HepG2 (cell line): ENCODE data around the gene KCNK17. TPM values are rescaled to one million over a fixed set of nuclear protein-coding genes. Genes with fewer than 3 reads are reported as not detected.

Source experiments
- CBX2 ChIP-seq, 2 experiments: fragments of 200-600 bp in 1 of 2; sonication (generic); formaldehyde crosslinking in 1 of 2; IDR thresholded peaks; 2 replicates each; pipeline versions ENCODE4 v1.7.0 to v1.8.1; 2018 to 2022; ENCODE audit warnings: low read depth in 2 of 2, low read length in 1 of 2, mild to moderate bottlenecking in 1 of 2, missing genetic modification reagents in 1 of 2
- FOXK2 ChIP-seq: fragments of 450-650 bp; IDR thresholded peaks from 2 replicates; pipeline ENCODE4 v1.6.1; 2016
- GATAD2A ChIP-seq: IDR thresholded peaks from 2 replicates; pipeline ENCODE4 v1.6.1; 2016
- HNRNPUL1 ChIP-seq: fragments of 200-400 bp; formaldehyde crosslinking; IDR thresholded peaks from 2 replicates; pipeline ENCODE4 v1.6.1; 2017; ENCODE audit warnings: low read depth, mild to moderate bottlenecking, low read length, moderate library complexity
- JUN ChIP-seq: sonication (generic); formaldehyde crosslinking; IDR thresholded peaks from 2 replicates; pipeline ENCODE4 v1.4.0; 2020; ENCODE audit warnings: mild to moderate bottlenecking, missing genetic modification reagents
- MYC ChIP-seq: sonication (generic); formaldehyde crosslinking; IDR thresholded peaks from 2 replicates; pipeline ENCODE4 v1.9.0; 2021; ENCODE audit warnings: missing genetic modification reagents, borderline replicate concordance
- NCOA2 ChIP-seq: sonication (generic); formaldehyde crosslinking; IDR thresholded peaks from 2 replicates; pipeline ENCODE4 v1.8.0; 2022; ENCODE audit warnings: inconsistent platforms
- PAF1 ChIP-seq: IDR thresholded peaks from 2 replicates; pipeline ENCODE4 v1.6.1; 2016; ENCODE audit warnings: missing genetic modification reagents, missing compliant biosample characterization
- SIN3B ChIP-seq: fragments of 150-350 bp; IDR thresholded peaks from 2 replicates; pipeline ENCODE4 v1.6.1; 2014; ENCODE audit warnings: low read length
- ZFP36L2 ChIP-seq: sonication (generic); formaldehyde crosslinking; IDR thresholded peaks from 2 replicates; pipeline ENCODE4 v1.4.0; 2020; ENCODE audit warnings: missing genetic modification reagents
- ZNF496 ChIP-seq: sonication (generic); formaldehyde crosslinking; IDR thresholded peaks from 2 replicates; pipeline ENCODE4 v1.8.1; 2023; ENCODE audit warnings: mild to moderate bottlenecking, moderate library complexity, missing genetic modification reagents; ENCODE audit not compliant: insufficient replicate concordance
- ZNF564 ChIP-seq: sonication (generic); formaldehyde crosslinking; IDR thresholded peaks from 2 replicates; pipeline ENCODE4 v1.8.1; 2023; ENCODE audit warnings: mild to moderate bottlenecking, missing genetic modification reagents
- ZNF616 ChIP-seq: sonication (generic); formaldehyde crosslinking; IDR thresholded peaks from 2 replicates; pipeline ENCODE4 v1.5.0; 2020; ENCODE audit warnings: low read depth, mild to moderate bottlenecking, missing genetic modification reagents
- ZNF670 ChIP-seq: sonication (generic); formaldehyde crosslinking; IDR thresholded peaks from 2 replicates; pipeline ENCODE4 v1.8.0; 2022; ENCODE audit warnings: mild to moderate bottlenecking, missing genetic modification reagents, borderline replicate concordance
- ZNF766 ChIP-seq: sonication (generic); formaldehyde crosslinking; IDR thresholded peaks from 2 replicates; pipeline ENCODE4 v1.5.0; 2020; ENCODE audit warnings: missing genetic modification reagents, borderline replicate concordance
- polyA plus RNA-seq, 8 experiments: library from polyadenylated mRNA; depleted of rRNA in 3 of 8; stranded (reverse) in 7 of 8; unstranded in 1 of 8; fragments of >200 nt; fragmentation: Illumina TruSeq in 4 of 8; extraction: Trizol in 4 of 8; gene quantifications; 2 replicates each; pipeline versions ENCODE4 v1.2.1 to v1.2.3, GENCODE V29; 2011 to 2016; ENCODE audit warnings: low read depth in 4 of 8, missing spikeins in 1 of 8, mixed read lengths in 1 of 8; ENCODE audit not compliant: insufficient read depth in 1 of 8
- total RNA-seq, 5 experiments: library from RNA; depleted of rRNA; stranded (reverse); fragments of >200 nt; fragmentation: Illumina TruSeq; extraction: Trizol; gene quantifications; 2 replicates each; pipeline ENCODE4 v1.2.3, GENCODE V29; 2016; ENCODE audit warnings: low read depth in 1 of 5
- TF ChIP-seq, protein P1 (sequence below): sonication (generic); formaldehyde crosslinking; IDR thresholded peaks from 2 replicates; pipeline ENCODE4 v1.4.0; 2020; ENCODE audit warnings: missing genetic modification reagents
- TF ChIP-seq, protein P2 (sequence below): sonication (generic); formaldehyde crosslinking; IDR thresholded peaks from 2 replicates; pipeline ENCODE4 v1.4.0; 2020; ENCODE audit warnings: missing genetic modification reagents
- TF ChIP-seq, protein P3 (sequence below): sonication (generic); formaldehyde crosslinking; IDR thresholded peaks from 2 replicates; pipeline ENCODE4 v1.8.1; 2022; ENCODE audit warnings: mild to moderate bottlenecking, missing genetic modification reagents
- TF ChIP-seq, protein P4 (sequence below): sonication (generic); formaldehyde crosslinking; IDR thresholded peaks from 2 replicates; pipeline ENCODE4 v1.4.0; 2020; ENCODE audit warnings: missing genetic modification reagents

KCNK17 gene
- total and polyA plus RNA-seq, 2 of the 13 experiments (the other 11 are each of a cell fraction or from before 2014, with no cell fraction given), result not detected

DNA sequence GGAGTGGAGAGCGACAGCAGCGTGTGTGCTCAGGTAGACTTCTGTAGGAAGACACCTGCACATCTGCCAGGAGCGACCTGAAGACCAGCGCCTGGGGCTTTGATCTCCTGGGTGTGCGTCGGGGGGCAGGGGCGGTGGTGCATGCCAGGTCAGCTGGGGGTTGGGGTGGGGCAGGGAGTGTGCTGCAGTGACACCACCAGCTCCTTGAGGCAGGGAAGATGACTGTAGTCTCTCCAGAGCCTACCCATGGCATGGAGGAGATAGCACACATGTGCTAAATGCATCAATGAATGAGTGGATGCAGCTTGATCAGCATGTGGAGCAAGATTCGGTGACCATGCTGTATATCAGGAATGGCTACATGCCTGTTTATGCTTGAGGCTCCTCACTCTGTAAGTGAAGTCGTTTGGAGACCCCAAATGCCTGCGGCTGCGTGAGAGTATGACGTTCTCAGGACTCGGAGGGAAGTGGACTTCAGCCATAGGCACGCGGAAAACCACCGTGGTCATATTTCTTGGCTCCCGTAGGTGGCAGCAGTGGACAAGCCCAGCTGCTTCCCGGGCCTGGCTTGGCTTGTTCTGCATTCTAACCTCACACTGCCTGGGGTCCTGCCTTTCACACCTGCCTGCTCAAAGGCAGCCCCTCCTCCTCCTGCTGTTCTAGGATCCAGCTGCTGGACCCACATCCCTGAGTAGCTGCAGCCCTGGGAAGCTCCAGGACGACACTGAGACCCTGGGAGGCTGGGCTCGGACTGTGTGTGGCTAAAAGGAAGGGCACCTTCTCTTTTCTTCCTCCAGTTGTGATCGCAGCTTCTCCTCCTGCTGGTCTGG, 47.7 kb upstream of the KCNK17 start (continued):
- TF ChIP-seq, protein P1, sequence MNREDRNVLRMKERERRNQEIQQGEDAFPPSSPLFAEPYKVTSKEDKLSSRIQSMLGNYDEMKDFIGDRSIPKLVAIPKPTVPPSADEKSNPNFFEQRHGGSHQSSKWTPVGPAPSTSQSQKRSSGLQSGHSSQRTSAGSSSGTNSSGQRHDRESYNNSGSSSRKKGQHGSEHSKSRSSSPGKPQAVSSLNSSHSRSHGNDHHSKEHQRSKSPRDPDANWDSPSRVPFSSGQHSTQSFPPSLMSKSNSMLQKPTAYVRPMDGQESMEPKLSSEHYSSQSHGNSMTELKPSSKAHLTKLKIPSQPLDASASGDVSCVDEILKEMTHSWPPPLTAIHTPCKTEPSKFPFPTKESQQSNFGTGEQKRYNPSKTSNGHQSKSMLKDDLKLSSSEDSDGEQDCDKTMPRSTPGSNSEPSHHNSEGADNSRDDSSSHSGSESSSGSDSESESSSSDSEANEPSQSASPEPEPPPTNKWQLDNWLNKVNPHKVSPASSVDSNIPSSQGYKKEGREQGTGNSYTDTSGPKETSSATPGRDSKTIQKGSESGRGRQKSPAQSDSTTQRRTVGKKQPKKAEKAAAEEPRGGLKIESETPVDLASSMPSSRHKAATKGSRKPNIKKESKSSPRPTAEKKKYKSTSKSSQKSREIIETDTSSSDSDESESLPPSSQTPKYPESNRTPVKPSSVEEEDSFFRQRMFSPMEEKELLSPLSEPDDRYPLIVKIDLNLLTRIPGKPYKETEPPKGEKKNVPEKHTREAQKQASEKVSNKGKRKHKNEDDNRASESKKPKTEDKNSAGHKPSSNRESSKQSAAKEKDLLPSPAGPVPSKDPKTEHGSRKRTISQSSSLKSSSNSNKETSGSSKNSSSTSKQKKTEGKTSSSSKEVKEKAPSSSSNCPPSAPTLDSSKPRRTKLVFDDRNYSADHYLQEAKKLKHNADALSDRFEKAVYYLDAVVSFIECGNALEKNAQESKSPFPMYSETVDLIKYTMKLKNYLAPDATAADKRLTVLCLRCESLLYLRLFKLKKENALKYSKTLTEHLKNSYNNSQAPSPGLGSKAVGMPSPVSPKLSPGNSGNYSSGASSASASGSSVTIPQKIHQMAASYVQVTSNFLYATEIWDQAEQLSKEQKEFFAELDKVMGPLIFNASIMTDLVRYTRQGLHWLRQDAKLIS, result no peak
- TF ChIP-seq JUN (CRISPR knock-in tag) (no peak), ZNF670 (CRISPR knock-in tag) (no peak), SIN3B (no peak), ZNF766 (0 out of 2 replicates have a peak, but pooled peaks have one; percentile 12), FOXK2 (no peak), ZNF496 (CRISPR knock-in tag) (no peak), ZFP36L2 (CRISPR knock-in tag) (no peak), ZNF616 (CRISPR knock-in tag) (no peak), HNRNPUL1 (no peak), PAF1 (no peak), ZNF564 (CRISPR knock-in tag) (no peak), NCOA2 (CRISPR knock-in tag) (no peak), CBX2 (IDR thresholded peaks at IDR 0.05; ENCODE audit: low read depth, low read length) (no peak), CBX2 (CRISPR knock-in tag; IDR thresholded peaks at IDR 0.05; ENCODE audit: low read depth) (no peak), MYC (CRISPR knock-in tag) (0 out of 2 replicates have a peak, but pooled peaks have one; percentile 15), GATAD2A (CRISPR knock-in tag) (no peak)
- TF ChIP-seq, protein P2, sequence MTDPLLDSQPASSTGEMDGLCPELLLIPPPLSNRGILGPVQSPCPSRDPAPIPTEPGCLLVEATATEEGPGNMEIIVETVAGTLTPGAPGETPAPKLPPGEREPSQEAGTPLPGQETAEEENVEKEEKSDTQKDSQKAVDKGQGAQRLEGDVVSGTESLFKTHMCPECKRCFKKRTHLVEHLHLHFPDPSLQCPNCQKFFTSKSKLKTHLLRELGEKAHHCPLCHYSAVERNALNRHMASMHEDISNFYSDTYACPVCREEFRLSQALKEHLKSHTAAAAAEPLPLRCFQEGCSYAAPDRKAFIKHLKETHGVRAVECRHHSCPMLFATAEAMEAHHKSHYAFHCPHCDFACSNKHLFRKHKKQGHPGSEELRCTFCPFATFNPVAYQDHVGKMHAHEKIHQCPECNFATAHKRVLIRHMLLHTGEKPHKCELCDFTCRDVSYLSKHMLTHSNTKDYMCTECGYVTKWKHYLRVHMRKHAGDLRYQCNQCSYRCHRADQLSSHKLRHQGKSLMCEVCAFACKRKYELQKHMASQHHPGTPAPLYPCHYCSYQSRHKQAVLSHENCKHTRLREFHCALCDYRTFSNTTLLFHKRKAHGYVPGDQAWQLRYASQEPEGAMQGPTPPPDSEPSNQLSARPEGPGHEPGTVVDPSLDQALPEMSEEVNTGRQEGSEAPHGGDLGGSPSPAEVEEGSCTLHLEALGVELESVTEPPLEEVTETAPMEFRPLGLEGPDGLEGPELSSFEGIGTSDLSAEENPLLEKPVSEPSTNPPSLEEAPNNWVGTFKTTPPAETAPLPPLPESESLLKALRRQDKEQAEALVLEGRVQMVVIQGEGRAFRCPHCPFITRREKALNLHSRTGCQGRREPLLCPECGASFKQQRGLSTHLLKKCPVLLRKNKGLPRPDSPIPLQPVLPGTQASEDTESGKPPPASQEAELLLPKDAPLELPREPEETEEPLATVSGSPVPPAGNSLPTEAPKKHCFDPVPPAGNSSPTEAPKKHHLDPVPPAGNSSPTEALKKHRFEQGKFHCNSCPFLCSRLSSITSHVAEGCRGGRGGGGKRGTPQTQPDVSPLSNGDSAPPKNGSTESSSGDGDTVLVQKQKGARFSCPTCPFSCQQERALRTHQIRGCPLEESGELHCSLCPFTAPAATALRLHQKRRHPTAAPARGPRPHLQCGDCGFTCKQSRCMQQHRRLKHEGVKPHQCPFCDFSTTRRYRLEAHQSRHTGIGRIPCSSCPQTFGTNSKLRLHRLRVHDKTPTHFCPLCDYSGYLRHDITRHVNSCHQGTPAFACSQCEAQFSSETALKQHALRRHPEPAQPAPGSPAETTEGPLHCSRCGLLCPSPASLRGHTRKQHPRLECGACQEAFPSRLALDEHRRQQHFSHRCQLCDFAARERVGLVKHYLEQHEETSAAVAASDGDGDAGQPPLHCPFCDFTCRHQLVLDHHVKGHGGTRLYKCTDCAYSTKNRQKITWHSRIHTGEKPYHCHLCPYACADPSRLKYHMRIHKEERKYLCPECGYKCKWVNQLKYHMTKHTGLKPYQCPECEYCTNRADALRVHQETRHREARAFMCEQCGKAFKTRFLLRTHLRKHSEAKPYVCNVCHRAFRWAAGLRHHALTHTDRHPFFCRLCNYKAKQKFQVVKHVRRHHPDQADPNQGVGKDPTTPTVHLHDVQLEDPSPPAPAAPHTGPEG (CRISPR knock-in tag), result no peak
- TF ChIP-seq, protein P3, sequence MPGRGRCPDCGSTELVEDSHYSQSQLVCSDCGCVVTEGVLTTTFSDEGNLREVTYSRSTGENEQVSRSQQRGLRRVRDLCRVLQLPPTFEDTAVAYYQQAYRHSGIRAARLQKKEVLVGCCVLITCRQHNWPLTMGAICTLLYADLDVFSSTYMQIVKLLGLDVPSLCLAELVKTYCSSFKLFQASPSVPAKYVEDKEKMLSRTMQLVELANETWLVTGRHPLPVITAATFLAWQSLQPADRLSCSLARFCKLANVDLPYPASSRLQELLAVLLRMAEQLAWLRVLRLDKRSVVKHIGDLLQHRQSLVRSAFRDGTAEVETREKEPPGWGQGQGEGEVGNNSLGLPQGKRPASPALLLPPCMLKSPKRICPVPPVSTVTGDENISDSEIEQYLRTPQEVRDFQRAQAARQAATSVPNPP, result 0 out of 2 replicates have a peak, but pooled peaks have one; percentile 25
- TF ChIP-seq, protein P4, sequence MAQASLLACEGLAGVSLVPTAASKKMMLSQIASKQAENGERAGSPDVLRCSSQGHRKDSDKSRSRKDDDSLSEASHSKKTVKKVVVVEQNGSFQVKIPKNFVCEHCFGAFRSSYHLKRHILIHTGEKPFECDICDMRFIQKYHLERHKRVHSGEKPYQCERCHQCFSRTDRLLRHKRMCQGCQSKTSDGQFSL (CRISPR knock-in tag), result no peak
